Right forelimb (tissue), 1 donor: ENCODE results near the gene DNER.

ENCODE experiments used
- DNase-seq: peaks from one replicate; pipeline ENCODE4 v3.0.0-alpha.2; 2018

DNER gene

DNA sequence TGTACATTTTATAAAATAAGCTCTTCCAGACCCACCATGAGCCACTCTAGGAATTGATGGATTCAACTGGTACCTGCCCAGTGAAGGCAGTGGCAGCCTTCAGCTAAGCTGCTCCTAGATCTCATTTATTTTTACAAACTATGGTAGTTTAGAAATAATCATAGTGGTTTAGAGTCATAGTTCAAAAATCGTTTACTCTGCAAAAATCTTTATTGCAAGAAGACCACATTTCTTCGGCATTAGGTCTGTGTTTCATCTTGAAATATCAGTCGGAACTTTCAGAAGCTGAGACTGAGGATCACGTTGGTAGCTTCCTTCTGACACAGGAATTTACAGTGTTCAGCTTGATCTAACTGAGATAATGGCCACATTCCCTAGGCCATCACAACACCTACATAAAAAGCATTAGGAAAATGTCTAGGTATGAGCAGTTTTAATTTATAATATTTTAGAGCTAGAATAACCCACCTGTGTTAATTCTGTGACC lies 237.0 kb downstream of the DNER start:
- DNase-seq: no peak

DNA sequence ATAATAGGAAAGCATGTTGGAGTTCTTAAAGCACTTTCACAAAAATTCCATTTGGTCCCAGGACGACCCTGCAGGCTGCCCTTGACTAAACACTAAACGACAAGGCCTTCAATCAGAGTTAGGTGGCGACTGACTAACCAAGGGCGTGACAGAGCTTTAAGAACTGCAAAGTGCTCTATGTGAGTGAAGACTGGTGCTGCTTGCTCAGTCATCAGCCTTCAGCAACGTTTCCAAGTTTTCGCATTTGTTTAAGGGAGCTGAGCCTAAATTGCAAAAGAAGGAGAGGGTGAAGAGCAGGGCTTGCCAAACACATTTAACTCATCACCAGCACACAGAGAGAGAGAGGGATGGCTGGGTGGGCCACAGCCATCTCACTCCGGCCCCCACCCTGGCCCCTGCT lies 238.6 kb downstream of the DNER start:
- no peak for DNase-seq

DNA sequence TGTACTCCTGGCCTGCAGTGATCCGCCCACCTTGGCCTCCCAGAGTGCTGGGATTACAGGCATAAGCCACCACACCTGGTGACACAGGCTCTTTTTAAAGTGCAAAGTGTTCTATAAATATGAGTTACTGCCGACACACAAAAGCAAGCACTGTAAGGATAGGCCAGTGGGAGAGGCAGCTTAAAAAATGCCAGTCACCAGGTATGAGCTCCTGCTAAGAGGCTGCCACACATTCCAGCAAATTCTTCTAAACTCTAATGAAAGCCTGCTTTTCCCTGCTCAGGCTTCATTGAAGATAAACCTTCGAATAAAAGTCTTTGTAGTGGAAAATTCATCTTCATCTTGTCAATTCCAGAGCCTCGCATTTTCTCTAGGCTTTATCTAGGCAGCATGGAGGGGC lies 240.2 kb downstream of the DNER start:
- DNase-seq: no peak

DNA sequence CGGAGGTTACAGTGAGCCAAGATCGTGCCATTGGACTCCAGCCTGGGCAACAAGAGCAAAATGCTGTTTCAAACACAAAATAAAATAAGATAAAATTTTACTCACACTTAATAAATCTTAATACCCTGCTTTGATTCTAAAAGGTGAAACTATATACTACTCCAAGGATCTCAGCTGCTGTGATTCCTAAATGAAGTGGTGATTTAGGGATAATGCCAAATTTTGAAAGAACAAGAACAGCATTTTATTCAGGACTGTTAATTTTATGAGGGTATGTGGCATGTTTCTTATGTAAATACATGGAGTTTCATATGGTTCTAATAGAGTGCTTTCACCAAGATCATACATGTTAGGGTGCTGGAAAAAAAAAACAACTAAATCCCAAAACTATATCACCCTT lies 243.6 kb downstream of the DNER start:
- no peak for DNase-seq

DNA sequence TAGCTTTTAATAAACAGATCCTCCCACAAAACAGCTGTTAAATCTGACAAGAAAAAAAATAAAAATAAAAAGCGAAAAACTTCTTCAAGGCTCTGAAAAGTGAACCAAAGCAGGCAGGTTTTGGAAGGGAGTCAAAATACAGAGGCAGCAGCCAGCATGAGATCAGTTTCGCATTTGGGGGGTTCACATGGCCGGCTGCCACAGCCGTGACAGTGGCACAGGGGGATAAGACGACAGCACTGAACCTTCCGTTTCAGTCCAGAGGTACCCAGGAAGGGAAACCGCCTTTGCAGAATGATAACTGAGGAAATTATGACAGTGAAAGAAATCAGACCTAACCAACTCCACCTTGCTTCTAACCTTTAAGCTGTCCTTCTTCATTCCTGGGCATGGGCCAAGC lies 246.6 kb downstream of the DNER start:
- DNase-seq: no peak

DNA sequence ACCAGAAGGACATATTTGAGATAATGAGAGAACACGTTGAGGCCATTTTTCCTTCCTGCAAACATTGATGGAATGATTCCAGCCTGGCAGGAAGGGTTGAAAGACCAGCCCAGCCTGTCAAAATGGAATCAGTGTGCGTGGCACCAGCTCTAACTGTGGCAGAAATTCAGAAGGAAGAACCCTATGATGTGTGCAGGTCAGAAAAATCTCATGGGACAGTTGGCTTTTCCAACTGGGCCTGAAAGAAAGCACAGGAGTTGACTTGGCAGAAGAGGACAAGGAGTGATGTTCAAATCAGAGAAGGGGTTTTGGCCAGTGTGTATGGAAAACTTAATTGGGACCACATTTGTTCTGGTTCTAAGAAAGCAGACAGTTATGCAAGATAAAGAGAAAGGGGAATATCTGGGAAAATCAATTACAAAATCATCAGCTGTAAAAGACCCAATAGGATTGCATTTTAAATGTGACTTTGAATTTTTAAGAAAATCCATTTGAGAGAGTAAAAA lies 250.5 kb downstream of the DNER start:
- no peak for DNase-seq

DNA sequence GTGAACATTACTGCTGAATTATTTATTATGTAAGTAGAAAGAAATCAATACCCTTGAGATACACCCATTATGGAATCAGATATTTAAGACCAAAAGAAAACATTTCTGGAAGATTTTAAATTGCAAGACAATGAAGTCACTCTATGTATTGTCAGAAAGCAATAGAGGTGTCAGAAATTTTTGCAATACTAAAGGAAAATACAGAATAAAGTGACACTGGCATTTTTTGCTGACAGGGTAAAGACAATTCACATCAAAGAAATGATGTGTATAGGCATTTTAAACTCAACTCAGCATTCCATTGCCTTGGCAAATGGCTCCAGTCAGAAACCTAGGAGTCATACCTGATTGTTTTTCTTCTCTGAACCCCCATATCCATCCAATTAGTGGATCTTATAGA lies 252.2 kb downstream of the DNER start:
- no peak for DNase-seq

DNA sequence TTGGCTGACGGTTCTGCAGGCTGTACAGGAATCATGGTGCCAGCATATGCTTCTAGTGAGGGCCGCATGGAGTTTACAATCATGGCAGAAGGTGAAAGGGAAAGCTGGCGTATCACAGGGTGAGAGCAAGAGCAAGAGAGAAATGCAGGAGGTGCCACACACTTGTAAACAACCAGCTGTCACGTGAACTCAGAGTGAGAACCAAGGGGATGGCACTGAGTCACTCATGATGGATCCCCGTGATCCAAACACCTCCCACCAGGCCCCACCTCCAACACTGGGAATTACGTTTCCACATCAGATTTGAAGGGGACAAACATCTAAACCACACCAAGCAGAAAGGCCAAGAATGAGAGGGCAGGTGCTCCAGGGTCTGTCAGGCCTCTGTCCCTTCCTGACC lies 258.3 kb downstream of the DNER start:
- DNase-seq: no peak

DNA sequence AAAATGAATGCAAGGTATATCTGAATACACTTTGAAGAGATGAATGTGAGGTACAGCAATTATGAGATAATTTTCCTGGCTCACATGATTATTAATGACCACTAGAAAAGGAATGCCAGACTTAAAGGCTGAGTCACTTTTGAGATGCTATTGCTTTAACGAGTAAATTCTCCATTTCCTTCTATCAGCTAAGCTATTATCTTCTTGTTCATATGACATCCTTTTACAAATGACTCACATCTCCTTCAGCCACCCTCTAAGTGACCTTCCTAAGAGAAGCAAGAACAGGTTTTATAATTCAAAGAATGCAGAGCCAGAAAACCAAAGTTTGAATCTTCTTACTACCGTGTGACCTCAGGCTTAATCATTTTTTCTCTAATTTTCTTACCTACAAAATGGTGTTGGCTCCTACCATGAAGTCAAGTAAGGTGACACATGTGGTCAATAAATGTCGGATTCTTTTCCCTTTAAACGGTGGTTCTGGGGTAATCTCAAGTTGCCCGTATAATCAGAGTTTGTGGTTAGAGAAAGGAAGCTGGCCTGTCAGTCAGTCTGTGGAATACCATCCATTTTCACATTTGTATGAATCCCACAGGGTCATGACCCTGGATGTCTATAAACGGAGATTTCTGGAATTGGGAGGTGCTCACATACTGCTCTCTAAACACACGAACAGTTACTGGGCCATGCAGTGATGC lies 259.3 kb downstream of the DNER start:
- DNase-seq: no peak

DNA sequence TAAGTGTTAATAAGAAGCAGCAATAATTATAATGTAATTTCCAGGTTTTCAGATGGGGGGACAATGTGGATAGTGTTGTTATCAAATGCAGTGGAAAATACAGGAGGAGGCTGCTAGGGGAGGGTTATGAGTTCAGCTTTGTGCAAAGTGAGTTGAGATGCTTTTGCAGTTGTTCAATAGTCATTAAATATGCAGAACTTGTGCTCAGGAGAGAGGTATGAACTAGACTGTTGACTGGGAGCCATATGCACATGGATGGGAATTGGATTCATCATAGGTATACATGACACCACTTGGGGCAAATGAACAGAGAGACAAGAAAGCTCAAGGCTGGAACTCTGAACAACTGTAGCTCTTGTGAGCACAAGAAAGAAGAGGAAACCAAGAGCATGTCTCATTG lies 261.1 kb downstream of the DNER start:
- no peak for DNase-seq

DNA sequence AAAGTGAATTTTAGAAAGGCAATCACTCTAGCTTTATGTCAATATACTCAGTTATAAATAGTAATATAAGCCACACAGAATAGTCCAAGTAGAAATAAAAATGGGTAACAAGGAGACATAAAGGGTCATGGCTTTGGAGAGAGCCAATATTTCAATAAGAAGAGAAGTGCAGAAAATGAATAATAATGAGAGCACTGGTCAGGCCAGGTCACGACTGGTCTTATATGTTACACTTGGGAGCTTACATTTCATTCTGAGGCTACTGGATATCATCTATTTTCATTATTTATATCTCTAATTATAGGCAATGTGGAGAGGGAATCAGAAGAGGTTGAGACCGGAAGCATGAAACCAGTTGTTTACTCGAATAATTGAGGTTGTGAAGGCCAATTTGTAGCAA lies 262.5 kb downstream of the DNER start:
- no peak for DNase-seq

DNA sequence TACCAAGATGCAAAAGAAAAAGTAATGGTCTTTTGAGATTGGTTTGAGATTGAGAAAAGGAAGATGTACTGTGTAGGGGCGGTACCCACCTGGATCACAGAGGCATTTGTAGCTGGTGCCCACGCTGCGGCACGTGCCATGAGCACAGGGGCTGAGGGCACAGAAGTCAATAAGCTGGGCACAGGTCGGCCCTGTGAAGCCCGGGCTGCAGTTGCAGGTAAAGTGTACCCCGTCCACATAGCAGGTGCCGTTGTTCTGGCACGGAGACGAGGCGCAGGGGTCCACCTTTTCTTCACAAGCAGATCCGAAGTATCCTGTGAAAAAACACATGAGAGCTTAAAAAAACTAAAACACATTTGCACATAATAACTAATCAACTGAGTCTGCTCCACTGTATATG lies 267.1 kb downstream of the DNER start:
- DNase-seq: no peak

DNA sequence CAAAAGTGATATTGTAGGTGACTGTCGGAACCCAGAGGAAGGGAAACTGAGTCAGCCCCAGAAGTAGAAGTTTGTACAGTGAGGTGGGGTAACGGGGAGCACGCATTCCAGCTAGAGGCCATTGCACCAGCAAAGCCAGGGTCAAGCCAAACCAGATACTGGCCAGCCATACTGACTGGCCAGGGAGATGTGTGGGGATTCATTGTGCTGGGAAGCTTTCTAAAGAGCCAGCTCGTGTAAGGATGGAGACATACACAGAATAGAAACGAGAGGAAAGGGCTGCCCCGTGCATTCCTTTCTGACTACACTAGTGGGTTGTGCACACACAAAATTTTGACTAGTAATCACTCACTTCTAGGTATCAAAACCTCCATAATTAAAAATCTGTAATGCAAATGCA lies 268.0 kb downstream of the DNER start:
- no peak for DNase-seq

DNA sequence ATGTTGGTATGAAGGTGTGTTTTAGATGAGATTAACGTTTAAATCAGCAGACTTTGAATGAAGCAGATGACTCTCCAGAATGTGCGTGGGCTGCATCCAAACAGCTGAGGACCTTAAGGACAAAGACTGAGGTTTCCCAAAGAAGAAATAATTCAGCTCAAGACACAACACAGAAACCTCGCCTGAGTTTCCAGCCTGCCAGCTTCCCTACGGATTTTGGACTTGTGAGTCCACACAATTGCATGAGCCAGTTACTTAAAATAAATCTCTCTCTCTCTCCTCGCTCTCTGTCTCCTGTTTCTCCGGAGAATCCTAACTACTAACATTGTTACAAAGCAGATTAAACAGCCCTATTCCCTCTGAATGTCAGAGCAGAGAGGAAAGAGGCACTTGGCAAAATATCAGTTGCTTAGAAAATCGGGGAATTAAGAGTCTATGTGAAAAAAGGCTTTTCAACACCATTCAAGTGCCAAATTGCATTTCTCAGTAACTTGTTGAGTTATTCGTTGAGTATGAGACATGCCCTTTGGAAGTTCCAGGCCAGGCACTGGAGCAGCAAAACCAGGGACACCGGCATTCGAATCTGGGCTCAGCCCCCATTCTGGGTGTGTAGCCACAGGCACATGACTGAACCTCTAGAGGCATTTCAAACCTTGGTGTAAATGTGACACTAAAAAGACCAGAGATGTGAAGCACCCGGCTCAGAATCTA lies 268.7 kb downstream of the DNER start:
- no peak for DNase-seq

DNA sequence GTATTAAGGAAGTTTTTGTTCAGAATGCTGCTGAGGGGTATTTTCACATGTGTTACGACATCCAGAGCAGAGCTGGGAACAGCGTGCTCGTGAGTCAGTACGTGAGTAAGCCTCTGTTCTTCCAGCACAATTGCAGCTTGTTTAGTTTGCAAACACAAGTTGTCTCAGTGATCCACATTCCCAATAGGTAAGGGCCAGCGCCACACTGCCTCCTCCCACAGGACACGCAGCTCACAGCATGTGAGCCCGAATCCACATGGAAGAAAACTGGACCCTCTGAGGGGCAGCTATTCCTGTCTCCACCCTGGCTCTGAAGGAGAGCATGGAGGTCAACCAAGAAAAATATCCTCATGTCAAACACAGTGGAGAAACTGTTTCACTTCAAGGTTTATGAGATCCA lies 269.3 kb downstream of the DNER start:
- DNase-seq: no peak

DNA sequence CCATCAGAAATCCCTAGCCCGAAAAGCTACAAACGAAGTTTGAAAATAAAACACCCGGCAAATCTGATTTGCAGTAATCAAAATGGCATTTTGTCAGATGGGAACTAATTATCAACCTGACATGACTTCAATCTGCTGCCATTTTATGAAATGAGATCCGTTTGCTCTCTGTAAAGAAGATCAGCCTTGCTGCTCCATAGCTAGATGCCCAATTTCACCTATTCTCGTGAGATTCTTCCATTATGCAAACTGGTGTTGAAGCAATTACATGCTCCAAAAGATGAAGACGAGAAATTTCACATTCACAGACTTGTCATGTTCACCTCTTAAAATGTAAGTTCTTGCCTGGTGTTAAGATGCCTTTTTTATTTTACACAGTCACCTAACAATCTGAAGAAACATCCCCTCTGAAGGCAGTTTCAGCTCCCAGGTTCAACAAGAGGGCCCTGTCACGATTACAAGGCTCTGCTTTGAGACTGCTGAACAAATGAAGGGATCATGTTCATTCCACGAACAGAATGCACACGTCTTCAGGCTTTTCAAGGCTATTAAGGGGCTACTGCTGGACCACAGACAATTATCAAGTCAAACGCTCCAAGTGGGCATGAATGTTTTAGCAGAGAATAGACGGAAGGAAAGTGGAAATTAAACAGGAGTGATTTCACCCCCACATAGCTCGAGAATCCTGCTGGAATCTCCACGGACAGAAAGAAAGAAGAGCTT lies 270.6 kb downstream of the DNER start:
- DNase-seq: no peak

DNA sequence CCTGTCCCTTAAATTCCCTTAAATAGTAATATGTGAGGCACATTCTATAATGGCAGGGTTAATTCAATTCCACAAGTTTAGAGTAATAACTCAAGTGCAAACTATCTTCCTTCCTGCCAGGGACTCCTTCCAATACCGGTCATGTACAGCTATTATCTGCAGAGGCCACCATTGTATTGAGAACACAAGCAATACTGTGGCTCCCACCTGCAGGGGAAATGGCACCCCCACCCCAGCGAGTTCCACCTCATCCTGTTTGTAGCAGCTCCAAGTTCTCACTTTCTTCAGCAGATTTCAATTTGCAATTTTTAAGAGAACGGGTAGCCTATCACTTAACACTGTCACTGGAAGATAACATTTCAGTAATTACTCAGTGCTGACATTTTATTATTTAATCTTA lies 271.2 kb downstream of the DNER start:
- DNase-seq: no peak

DNA sequence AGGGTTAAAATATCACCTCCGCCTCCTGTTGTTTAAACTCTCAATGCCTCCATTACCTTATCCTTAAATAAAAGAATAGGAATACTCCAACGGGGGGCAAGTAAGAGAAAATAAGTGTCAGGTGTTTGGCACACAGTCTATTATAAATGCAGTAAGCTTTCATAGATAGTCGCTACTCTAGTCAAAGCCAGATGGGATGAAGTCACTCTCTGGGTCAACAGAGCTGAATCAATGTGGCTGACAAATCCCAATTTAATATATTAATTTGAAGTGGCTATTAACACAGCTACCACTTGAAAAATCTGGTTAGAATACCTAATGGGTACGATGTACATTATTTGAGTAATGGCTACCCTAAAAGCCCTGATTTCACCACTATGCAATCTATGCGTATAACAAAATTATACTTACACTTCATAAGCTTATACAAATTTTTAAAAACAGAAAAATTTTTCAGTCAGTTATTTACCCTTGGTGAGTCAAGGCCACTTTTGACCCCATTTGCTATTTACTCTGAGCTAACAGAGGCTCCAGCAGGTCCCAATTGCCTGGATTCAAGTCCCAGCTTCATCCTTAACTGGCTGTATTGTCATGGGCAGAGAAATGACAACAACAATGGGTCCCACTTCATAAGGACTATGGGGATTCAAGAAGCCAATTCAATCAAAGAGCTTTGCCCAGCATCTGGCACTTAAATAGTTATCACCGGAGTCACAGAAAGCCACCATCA lies 275.8 kb downstream of the DNER start:
- DNase-seq: no peak

DNA sequence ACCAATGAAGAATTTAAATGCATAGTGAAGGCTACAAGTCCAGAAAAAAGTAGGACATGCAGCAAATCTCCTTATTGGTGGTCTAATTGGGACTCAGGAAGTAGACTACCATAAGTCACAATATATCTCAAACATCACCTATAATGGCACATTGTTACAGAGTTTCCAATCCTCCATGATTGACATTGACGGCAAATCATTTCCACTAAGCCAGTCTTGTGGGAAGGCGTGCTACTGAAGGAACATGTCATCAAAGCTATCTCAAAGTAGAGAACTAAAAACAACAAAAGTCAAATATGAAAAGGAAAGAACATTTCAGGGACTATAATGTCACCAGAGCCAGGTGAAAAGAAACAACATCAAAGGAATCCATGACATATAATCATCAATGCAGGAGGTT lies 276.9 kb downstream of the DNER start:
- DNase-seq: no peak

DNA sequence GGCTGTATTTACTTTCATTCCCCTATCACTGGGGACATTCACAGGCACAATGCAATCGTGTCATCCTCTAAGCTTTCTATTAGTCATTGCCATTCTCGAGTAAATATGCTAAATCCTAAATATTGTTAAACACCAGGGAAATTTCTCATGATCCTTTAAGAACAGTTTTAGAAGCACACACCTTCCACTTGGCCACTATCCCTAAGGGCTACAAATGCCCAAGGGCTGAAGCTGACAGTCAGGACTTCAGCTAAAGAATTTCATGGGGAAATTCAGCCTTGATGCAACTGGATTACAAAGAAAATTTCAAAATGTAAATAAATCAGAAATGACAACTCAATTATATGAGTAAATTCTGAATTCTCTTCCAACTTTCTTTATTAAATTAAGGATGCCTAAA lies 280.2 kb downstream of the DNER start:
- no peak for DNase-seq

DNA sequence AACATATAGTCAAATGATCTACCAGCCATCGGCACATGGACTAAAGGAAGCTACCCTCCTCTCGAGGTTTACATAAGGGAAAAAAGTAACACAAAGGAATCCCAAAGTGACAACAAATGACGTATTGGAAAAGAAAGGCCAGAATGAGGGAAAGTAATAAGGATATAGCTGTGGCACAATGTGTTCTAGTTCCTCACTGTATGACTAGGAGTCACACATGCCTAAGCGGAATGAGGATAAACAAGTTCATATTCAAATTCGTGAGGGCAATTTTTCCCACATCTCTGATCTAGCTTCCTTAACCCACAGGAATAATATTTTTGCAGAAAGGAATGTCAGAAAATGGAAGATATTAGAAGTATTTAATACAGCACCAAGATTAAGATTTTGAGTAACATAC lies 281.0 kb downstream of the DNER start:
- no peak for DNase-seq

DNA sequence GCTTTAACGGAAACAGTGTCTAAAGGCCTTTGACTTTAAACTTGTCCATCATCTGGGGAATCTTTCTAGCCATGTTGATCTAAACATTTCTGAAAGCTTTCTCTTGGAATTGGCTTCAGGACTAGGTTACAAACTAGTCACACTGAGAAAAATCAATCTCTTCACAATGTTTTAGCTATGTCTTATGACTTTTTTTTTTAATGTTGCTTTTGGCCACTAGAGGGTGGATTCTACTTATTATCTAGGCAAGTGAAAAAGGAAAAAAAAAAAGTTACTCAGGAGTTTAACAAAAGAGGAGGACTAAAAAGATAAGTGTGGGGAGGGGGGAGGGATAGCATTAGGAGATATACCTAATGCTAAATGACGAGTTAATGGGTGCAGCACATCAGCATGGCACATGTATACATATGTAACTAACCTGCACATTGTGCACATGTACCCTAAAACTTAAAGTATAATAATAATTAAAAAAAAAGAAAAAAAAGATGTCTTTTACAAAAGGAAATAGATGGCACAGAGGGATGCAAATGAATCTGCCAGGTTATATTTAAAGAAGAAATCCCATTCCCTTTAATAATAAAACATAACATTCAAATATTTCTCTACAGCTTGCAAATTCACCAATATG lies 282.9 kb downstream of the DNER start:
- no peak for DNase-seq

DNA sequence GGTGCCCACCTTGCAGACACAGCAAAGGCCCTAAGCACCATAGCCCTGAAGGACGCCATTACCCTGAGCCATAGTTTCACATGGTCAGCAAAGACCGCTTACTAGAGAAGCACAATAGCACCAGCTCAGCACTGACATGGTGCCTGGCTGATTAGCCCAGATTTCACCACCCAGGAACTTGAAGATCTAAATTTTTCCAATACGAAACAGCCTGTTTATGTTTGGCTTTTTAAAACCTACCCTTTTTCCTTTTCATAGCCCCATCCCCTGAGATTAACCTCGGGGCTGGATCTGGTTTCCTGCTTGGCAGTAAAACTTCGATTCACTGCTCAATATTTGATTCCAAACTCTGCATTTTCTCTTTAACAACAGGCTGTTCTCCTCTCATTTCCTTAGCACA lies 284.8 kb downstream of the DNER start:
- no peak for DNase-seq
